ENCODE data around the gene CAMTA1. TPM values are rescaled to one million over a fixed set of nuclear protein-coding genes. Genes with fewer than 3 reads are reported as not detected.

Gene CAMTA1
- total and polyA plus RNA-seq, 4 donors = 18.0 to 93.5 (median 35.8) TPM

- peak in 1 of 2 donors; percentile 38 for TF ChIP-seq RAD21 (IDR thresholded peaks at IDR 0.05)
- TF ChIP-seq SP1 (IDR thresholded peaks at IDR 0.05) = peak; percentile 91
Measured at GRCh38 chr1:6822530-6823359, 37.5 kb downstream of the CAMTA1 start (continued).

- Histone ChIP-seq H3K4me3 (ENCODE audit: low read depth in 1 of 3, low read length in 3 of 3) (no peak overlapping the region), H3K27me3 (ENCODE audit: control insufficient read depth in 4 of 4, insufficient read depth in 4 of 4, low read length in 3 of 4) (no peaks in the 10 kb centered on the region), H3K9me3 (ENCODE audit: control insufficient read depth in 4 of 4, low read length in 3 of 4) (no peaks in the 10 kb centered on the region), H3K27ac (ENCODE audit: low read depth in 1 of 2, low read length in 2 of 2) (peak overlapping the region; percentile 90 to 92), H3K36me3 (ENCODE audit: control insufficient read depth in 4 of 4, insufficient read depth in 3 of 4, low read depth in 1 of 4, low read length in 3 of 4) (no peaks in the 10 kb centered on the region), H3K9ac (ENCODE audit: low read depth in 1 of 2, low read length in 2 of 2) (peak overlapping the region in 1 of 2 donors; percentile 89), H3K4me1 (ENCODE audit: control insufficient read depth in 4 of 4, insufficient read depth in 4 of 4, low read length in 3 of 4) (peaks cover 6 to 56% (median 34%) of the 10 kb centered on the region in 4 donors)
- DNase-seq (ENCODE audit: low spot score) = no peak
- TF ChIP-seq SP1 (IDR thresholded peaks at IDR 0.05) = peak; percentile 18
- TF ChIP-seq HNF4A (conservative IDR thresholded peaks at IDR 0.05) = peak; percentile 85 to 89
- peak in 1 of 2 donors; percentile 44 for TF ChIP-seq RXRA (IDR thresholded peaks at IDR 0.05)
- TF ChIP-seq FOXA2 (IDR thresholded peaks at IDR 0.05) = no peak
Measured at GRCh38 chr1:6823793-6824192, 38.5 kb downstream of the CAMTA1 start.

- 58% methylated on average over 6 of the region's 6 CpGs for WGBS
- no peak for DNase-seq (ENCODE audit: low spot score)
- no peaks in the 10 kb centered on the region for H3K9me3 ChIP-seq (ENCODE audit: control insufficient read depth in 4 of 4, low read length in 3 of 4)
- H3K27ac ChIP-seq (ENCODE audit: low read depth in 1 of 2, low read length in 2 of 2) = peak overlapping the region; percentile 90 to 92
- no peaks in the 10 kb centered on the region for H3K27me3 ChIP-seq (ENCODE audit: control insufficient read depth in 4 of 4, insufficient read depth in 4 of 4, low read length in 3 of 4)
- peaks cover 6 to 50% (median 34%) of the 10 kb centered on the region in 4 donors for H3K4me1 ChIP-seq (ENCODE audit: control insufficient read depth in 4 of 4, insufficient read depth in 4 of 4, low read length in 3 of 4)
- H3K36me3 ChIP-seq (ENCODE audit: control insufficient read depth in 4 of 4, insufficient read depth in 3 of 4, low read depth in 1 of 4, low read length in 3 of 4) = no peaks in the 10 kb centered on the region
- no peak for TF ChIP-seq GABPA (IDR thresholded peaks at IDR 0.05 in 1 of 2, conservative IDR thresholded peaks at IDR 0.05 in 1 of 2)
- TF ChIP-seq MAX (IDR thresholded peaks at IDR 0.05) = no peak
- no peak for TF ChIP-seq ZBTB33 (IDR thresholded peaks at IDR 0.05)
- no peak for TF ChIP-seq RAD21 (IDR thresholded peaks at IDR 0.05)
- no peak for TF ChIP-seq HNF4A (conservative IDR thresholded peaks at IDR 0.05)
- TF ChIP-seq HNF4G (IDR thresholded peaks at IDR 0.05) = no peak
- no peak for TF ChIP-seq YY1 (IDR thresholded peaks at IDR 0.05)
- TF ChIP-seq RXRA (IDR thresholded peaks at IDR 0.05) = no peak
- TF ChIP-seq NR2F2 (IDR thresholded peaks at IDR 0.05) = no peak
- no peak for TF ChIP-seq ATF3 (IDR thresholded peaks at IDR 0.05)
- no peak for TF ChIP-seq CTCF (IDR thresholded peaks at IDR 0.05; ENCODE audit: low read depth, low read length, missing input control)
- TF ChIP-seq JUND (IDR thresholded peaks at IDR 0.05) = no peak
- H3K4me3 ChIP-seq (ENCODE audit: low read depth in 1 of 3, low read length in 3 of 3) = no peak overlapping the region
- peak overlapping the region in 1 of 2 donors; percentile 36 for H3K9ac ChIP-seq (ENCODE audit: low read depth in 1 of 2, low read length in 2 of 2)
Measured at GRCh38 chr1:6824665-6825368, 39.6 kb downstream of the CAMTA1 start.

Data from liver (tissue), 9 donors.